Aorta (tissue), 5 donors: ENCODE results near the gene PCDHGB4. TPM values are rescaled to one million over a fixed set of nuclear protein-coding genes. Genes with fewer than 3 reads are reported as not detected.
A peak's percentile ranks its signal among the peaks of the same experiment; 100 is the strongest.
"Not testable (repeated sequence)": the region's sequence is repeated elsewhere in the genome, so short reads cannot be mapped to it uniquely, and the experiment has no call there.

ENCODE experiments used
- ATAC-seq: fragments of 200-7000 bp; cut with Tn5 transposase; one replicate; pipeline ENCODE4 v1.9.1; 2022; ENCODE audit warnings: moderate library complexity; ENCODE audit not compliant: low FRiP score
- DNase-seq, 2 donors: peaks; one replicate each; pipeline ENCODE4 v3.0.0-alpha.2; 2020
- H3K27ac ChIP-seq, 2 donors: one replicate each; pipeline ENCODE4 v1.5.1; 2013; ENCODE audit warnings: low read length in 2 of 2, mild to moderate bottlenecking in 2 of 2, moderate library complexity in 2 of 2, control low read depth in 1 of 2, inconsistent platforms in 1 of 2, low read depth in 1 of 2
- H3K27me3 ChIP-seq, 2 donors: one replicate each; pipeline ENCODE4 v1.6.1; 2013; ENCODE audit warnings: control low read depth in 1 of 2, low read length in 1 of 2, mild to moderate bottlenecking in 1 of 2, moderate library complexity in 1 of 2; ENCODE audit not compliant: insufficient read depth in 2 of 2, control insufficient read depth in 1 of 2
- H3K36me3 ChIP-seq, 2 donors: one replicate each; pipeline ENCODE4 v1.6.1; 2013; ENCODE audit warnings: control low read depth in 1 of 2, low read length in 1 of 2, mild to moderate bottlenecking in 1 of 2; ENCODE audit not compliant: insufficient read depth in 2 of 2, control insufficient read depth in 1 of 2
- H3K4me1 ChIP-seq, 2 donors: one replicate each; pipeline ENCODE4 v1.6.1; 2013; ENCODE audit warnings: low read length in 2 of 2, control low read depth in 1 of 2, mild to moderate bottlenecking in 1 of 2, moderate library complexity in 1 of 2; ENCODE audit not compliant: insufficient read depth in 2 of 2, control insufficient read depth in 1 of 2
- H3K4me3 ChIP-seq, 2 donors: one replicate each; pipeline ENCODE4 v1.5.1; 2013; ENCODE audit warnings: low read length in 2 of 2, control low read depth in 1 of 2, mild to moderate bottlenecking in 1 of 2
- H3K9me3 ChIP-seq: one replicate; pipeline ENCODE4 v1.6.1; 2013; ENCODE audit warnings: mild to moderate bottlenecking, low read length; ENCODE audit not compliant: control insufficient read depth
- WGBS, 2 donors: extraction: QIAGEN DNeasy Blood & Tissue Kit; methylation state at CpG; one replicate each; pipeline ENCODE4 v1.1.7; 2013; 5-methylcytosine and 5-hydroxymethylcytosine counted together
- intact Hi-C, 2 donors: fragments of 100-400 bp; cut with DNase I; formaldehyde crosslinking; loops; one replicate each; pipeline versions ENCODE4 v1.14.2 to v1.15.0; 2022
- polyA plus RNA-seq, 2 donors: library from polyadenylated mRNA; stranded (reverse); fragments of 200-250 nt; gene quantifications; one replicate each; pipeline ENCODE4 v1.2.3, GENCODE V29; 2013
- total RNA-seq, 2 donors: library from RNA; stranded (reverse); fragmentation: NEBNext Ultra II Directional; extraction: Animal tissue kit (Norgen Biotek cat#: 25700); gene quantifications; one replicate each; pipeline ENCODE4 v1.2.1, GENCODE V29; 2021
- donor health status: healthy with polysubstance abuse.
- donor health status: Bipolar disorder and iron deficiency.
- donor health status: DM: no; HTN: no; CAD: no.
- donor health status: DM: no; HTN: no; CAD: no.
- donor health status: DM: yes; HTN: yes; CAD: no.

Gene PCDHGB4
- total and polyA plus RNA-seq, 4 donors, result 0.50 to 10.1 (median 5.0) TPM

DNA sequence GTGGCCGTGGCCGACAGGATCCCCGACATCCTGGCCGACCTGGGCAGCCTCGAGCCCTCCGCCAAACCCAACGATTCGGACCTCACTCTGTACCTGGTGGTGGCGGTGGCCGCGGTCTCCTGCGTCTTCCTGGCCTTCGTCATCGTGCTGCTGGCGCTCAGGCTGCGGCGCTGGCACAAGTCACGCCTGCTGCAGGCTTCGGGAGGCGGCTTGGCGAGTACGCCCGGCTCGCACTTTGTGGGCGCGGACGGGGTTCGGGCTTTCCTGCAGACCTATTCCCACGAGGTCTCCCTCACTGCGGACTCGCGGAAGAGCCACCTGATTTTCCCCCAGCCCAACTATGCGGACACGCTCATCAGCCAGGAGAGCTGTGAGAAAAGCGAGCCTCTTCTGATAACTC, 41.5 kb upstream of the PCDHGB4 start:
- H3K36me3 ChIP-seq, H3K4me3 ChIP-seq, ATAC-seq, H3K27ac ChIP-seq, H3K27me3 ChIP-seq, H3K4me1 ChIP-seq, intact Hi-C loops, DNase-seq: not testable (repeated sequence)
- H3K9me3 ChIP-seq, result peaks cover 33% of the 10 kb centered on the region
- 32 to 37% methylated on average over 26 to 29 of the region's 35 CpGs for WGBS, 2 donors

DNA sequence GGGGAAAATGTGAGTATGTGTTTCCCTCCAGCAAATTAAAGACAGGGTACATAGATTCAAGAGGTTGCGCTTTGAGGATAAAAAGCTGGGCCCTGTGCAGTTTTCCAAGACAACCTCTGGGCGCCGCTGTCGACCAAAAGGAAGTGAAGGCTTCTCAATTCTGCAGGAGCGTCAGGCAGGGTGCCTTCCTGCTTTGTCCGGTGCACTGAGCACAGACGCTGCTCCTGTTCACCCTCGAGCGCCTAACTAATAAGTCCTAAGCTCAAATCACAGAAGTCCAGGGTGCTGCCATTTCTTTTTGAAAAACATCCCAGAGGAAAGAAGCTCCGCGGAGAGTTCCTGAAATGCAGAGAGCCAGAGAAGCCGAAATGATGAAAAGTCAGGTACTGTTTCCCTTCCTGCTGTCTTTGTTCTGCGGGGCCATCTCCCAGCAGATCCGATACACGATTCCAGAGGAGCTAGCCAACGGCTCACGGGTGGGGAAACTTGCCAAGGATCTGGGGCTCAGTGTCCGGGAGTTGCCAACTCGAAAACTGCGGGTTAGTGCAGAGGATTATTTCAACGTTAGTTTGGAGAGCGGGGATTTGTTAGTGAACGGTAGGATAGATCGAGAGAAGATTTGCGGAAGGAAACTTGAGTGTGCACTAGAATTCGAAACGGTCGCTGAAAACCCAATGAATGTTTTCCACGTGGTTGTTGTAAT, 37.4 kb upstream of the PCDHGB4 start, which contains the start of gene PCDHGB1:
Gene PCDHGB1 (plus strand): TSS at position 183 of the 703 bp plus-strand sequence. CDS start 162 bp downstream, at position 345.
- Histone ChIP-seq H3K9me3 (peaks cover 34% of the 10 kb centered on the region), H3K27ac (no peak within 1 kb of the TSS), H3K4me1 (no peaks in the 10 kb centered on the region), H3K36me3 (no peaks in the 10 kb centered on the region), H3K27me3 (no peaks in the 10 kb centered on the region), H3K4me3 (no peak within 1 kb of the TSS)
- intact Hi-C loops, result loop anchor here in 1 of 2 donors (10.0 kb wide), 1 partner anchor 115 kb away; no protein-coding TSS in a partner anchor
- DNase-seq (peak in 1 of 2 donors; percentile 62), ATAC-seq (no peak)
- 21 to 23% methylated on average over 29 of the region's 29 CpGs for WGBS, 2 donors

DNA sequence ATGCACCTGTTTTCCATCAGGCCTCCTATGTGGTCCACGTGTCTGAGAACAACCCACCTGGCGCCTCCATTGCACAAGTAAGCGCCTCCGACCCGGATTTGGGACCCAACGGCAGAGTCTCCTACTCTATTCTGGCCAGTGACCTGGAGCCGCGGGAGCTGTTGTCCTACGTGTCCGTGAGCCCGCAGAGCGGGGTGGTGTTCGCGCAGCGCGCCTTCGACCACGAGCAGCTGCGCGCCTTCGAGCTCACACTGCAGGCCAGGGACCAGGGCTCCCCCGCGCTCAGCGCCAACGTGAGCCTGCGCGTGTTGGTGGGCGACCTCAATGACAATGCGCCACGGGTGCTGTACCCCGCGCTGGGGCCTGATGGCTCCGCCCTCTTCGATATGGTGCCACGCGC, 35.9 kb upstream of the PCDHGB4 start:
- intact Hi-C loops, result loop anchor here in 1 of 2 donors (10.0 kb wide), 1 partner anchor 117 kb away; no protein-coding TSS in a partner anchor
- peaks cover 35% of the 10 kb centered on the region for H3K9me3 ChIP-seq

DNA sequence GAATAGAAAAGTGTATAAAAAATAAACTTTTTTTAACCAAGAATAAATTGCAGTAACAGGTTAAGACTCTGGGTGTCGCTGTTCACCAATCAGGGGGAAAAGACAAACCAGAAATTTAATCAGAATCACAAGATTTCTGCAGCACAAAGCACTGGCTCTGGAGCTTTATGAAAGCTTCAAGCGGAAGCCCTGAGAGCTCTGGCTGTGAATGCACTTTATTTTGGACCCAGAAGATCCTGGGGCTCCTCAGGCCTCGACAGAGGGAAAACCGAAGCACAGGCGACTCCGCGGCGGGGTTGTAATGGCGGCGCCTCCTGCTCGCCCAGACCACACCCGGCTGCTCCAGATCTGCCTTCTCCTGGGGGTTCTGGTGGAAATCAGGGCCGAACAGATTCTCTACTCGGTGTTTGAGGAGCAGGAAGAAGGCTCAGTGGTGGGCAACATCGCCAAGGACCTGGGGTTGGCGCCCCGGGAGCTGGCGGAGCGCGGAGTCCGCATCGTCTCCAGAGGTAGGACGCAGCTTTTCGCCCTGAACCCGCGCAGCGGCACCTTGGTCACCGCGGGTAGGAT, 32.5 kb upstream of the PCDHGB4 start, which contains the start of gene PCDHGA4:
Gene PCDHGA4 (plus strand): TSS at position 122 of the 570 bp plus-strand sequence. CDS start 87 bp downstream, at position 209.
- Histone ChIP-seq H3K4me3 (no peak within 1 kb of the TSS), H3K9me3 (peaks cover 40% of the 10 kb centered on the region), H3K4me1 (no peaks in the 10 kb centered on the region), H3K36me3 (no peaks in the 10 kb centered on the region), H3K27me3 (no peaks in the 10 kb centered on the region), H3K27ac (no peak within 1 kb of the TSS)
- DNase-seq (peak in 1 of 2 donors; percentile 59), ATAC-seq (no peak)
- intact Hi-C loops, result loop anchor here in 1 of 2 donors (10.0 kb wide), 1 partner anchor 120 kb away; no protein-coding TSS in a partner anchor
- WGBS, 2 donors, result 7 to 15% methylated on average over 29 of the region's 29 CpGs

More for the DNA sequence above, 35.9 kb upstream of the PCDHGB4 start:
- H3K36me3 ChIP-seq, result no peaks in the 10 kb centered on the region
- DNase-seq (peak in 1 of 2 donors; percentile 44), ATAC-seq (no peak)
- H3K27ac ChIP-seq, result no peak overlapping the region
- H3K4me1 ChIP-seq, result no peaks in the 10 kb centered on the region
- 28 to 29% methylated on average over 27 to 36 of the region's 36 CpGs for WGBS, 2 donors
- H3K27me3 ChIP-seq, result no peaks in the 10 kb centered on the region
- peak overlapping the region in 1 of 2 donors; percentile 38 for H3K4me3 ChIP-seq

- intact Hi-C loops, result loop anchor here in 1 of 2 donors (10.0 kb wide), 1 partner anchor 121 kb away; no protein-coding TSS in a partner anchor
- DNase-seq (peak in 1 of 2 donors; percentile 46), ATAC-seq (no peak)
- Histone ChIP-seq H3K27me3 (no peaks in the 10 kb centered on the region), H3K9me3 (peaks cover 41% of the 10 kb centered on the region), H3K4me1 (no peaks in the 10 kb centered on the region), H3K27ac (no peak overlapping the region), H3K36me3 (no peaks in the 10 kb centered on the region), H3K4me3 (no peak overlapping the region)
- WGBS, 2 donors, result 45 to 46% methylated on average over 24 of the region's 24 CpGs
These were observed 31.9 kb upstream of the PCDHGB4 start for GRCh38 chr5:141355641-141356040.

DNA sequence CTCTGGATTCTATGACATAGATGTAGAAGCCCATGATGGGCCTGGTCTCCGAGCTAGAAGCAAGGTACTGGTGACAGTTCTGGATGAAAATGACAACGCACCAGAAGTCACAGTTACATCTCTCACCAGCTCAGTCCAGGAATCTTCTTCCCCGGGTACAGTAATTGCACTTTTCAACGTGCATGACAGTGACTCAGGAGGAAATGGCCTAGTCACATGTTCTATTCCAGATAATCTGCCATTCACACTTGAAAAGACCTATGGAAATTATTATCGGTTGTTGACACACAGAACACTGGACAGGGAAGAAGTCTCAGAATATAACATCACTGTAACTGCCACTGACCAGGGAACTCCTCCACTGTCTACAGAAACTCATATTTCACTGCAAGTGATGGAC, 31.4 kb upstream of the PCDHGB4 start:
- Histone ChIP-seq H3K4me3 (no peak overlapping the region), H3K27ac (no peak overlapping the region), H3K4me1 (no peaks in the 10 kb centered on the region), H3K9me3 (peaks cover 38% of the 10 kb centered on the region), H3K36me3 (no peaks in the 10 kb centered on the region), H3K27me3 (no peaks in the 10 kb centered on the region)
- ATAC-seq, result no peak
- DNase-seq, result no peak
- intact Hi-C loops, result loop anchor here in 1 of 2 donors (10.0 kb wide), 1 partner anchor 121 kb away; no protein-coding TSS in a partner anchor
- 66 to 68% methylated on average over 5 of the region's 5 CpGs for WGBS, 2 donors

DNA sequence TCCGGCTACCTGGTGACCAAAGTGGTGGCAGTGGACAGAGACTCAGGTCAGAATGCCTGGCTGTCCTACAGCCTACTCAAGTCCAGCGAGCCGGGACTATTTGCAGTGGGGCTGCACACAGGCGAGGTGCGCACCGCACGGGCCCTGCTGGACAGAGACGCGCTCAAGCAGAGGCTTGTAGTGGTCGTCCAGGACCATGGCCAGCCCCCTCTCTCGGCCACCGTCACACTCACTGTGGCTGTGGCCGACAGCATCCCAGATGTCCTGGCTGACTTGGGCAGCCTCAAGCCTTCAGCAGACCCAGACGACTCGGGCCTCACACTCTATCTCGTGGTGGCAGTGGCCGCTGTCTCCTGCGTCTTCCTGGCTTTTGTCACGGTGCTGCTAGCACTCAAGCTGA, 30.5 kb upstream of the PCDHGB4 start:
- Histone ChIP-seq H3K4me3 (no peak overlapping the region), H3K4me1 (no peaks in the 10 kb centered on the region), H3K9me3 (peaks cover 37% of the 10 kb centered on the region), H3K36me3 (no peaks in the 10 kb centered on the region), H3K27me3 (no peaks in the 10 kb centered on the region), H3K27ac (no peak overlapping the region)
- WGBS, 2 donors, result 41 to 45% methylated on average over 19 of the region's 19 CpGs
- intact Hi-C loops, result loop anchor here in 1 of 2 donors (10.0 kb wide), 1 partner anchor 122 kb away; no protein-coding TSS in a partner anchor
- ATAC-seq, result no peak
- no peak for DNase-seq

GRCh38 chr5:141359790-141360426, 27.6 kb upstream of the PCDHGB4 start, which contains the start of gene PCDHGB2:
Gene PCDHGB2, plus strand, starts transcription at chr5:141359994. Its CDS starts 142 bp downstream, at chr5:141360136.
- intact Hi-C loops, result loop anchor here in 1 of 2 donors (10.0 kb wide), 1 partner anchor 125 kb away; no protein-coding TSS in a partner anchor

More at GRCh38 chr5:141359790-141360426, 27.6 kb upstream of the PCDHGB4 start, which contains the start of gene PCDHGB2:
- peak within 1 kb of the TSS in 1 of 2 donors; percentile 19 for H3K4me3 ChIP-seq
- ATAC-seq (no peak), DNase-seq (peak in 1 of 2 donors; percentile 58)
- no peaks in the 10 kb centered on the region for H3K27me3 ChIP-seq
- no peaks in the 10 kb centered on the region for H3K4me1 ChIP-seq
- no peaks in the 10 kb centered on the region for H3K36me3 ChIP-seq
- peaks cover 45% of the 10 kb centered on the region for H3K9me3 ChIP-seq
- H3K27ac ChIP-seq, result no peak within 1 kb of the TSS
- WGBS, 2 donors, result 15% methylated on average over 24 of the region's 24 CpGs
